Activated T-helper 1 cell treated with Interleukin-2 at 50 U/mL for 16 hours (primary cell): ENCODE data around the gene CCNJL.

Experiments used
- DNase-seq: peaks from one replicate; pipeline ENCODE4 v3.0.0-alpha.2; 2020; ENCODE audit warnings: low read depth

The CCNJL gene

DNA sequence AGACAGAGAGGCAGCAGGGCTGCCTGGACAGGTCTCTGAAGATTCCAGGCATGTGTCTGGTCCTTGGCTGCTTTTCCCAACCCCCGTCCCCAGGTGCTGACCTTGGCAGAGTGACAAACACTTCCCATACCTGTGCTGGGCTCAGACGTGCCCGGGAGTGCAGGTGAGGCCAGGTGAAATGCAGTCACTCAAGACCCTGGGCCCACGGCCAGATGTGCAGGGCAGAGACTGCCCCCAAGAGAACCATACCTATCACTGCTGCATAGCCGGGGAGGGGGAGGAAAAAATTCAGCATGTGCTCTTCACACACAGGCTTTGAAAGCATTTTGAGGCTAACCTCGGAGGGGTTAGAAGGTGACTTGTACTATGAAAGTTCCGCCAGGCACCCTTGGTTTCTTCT, 22.6 kb downstream of the CCNJL start:
- no peak for DNase-seq

GRCh38 chr5:160289356-160289651, 23.1 kb downstream of the CCNJL start:
- no peak for DNase-seq

DNA sequence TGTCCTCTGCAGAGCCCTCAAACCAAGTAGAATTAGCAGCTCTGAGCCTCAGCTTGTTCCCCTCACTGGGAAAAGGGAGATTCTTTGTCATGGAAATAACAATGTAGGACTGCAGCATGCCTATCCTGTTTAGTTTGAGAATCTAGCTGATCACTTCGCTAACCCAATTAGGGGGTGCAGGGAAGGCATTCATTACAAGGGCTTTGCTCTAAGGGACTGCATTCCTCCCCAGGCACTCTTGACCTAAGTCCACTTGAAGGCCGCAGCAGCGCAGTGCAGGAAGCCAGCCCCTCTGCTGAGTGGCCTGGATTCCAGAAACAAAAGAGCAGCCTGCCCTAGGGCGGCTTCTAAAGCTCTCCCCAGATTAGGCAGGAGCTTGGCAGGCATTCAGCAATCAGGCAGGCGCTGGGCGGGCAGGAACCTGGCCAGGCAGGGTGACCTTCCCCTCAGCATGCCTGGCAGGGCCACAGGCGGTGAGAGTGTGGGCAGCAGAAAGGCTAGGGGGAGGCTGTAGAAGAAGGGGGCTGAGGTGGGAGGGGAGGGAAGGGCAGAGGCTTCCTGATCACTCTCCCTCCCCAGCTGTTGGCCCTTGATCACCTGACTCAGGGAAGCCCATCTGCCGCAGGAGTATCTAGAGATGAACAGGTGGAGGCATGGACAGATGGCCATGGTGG, 24.8 kb downstream of the CCNJL start:
- no peak for DNase-seq

GRCh38 chr5:160286947-160287346, 25.4 kb downstream of the CCNJL start:
- DNase-seq: no peak

GRCh38 chr5:160285316-160285715, 27.0 kb downstream of the CCNJL start:
- no peak for DNase-seq

GRCh38 chr5:160284291-160284873, 28.0 kb downstream of the CCNJL start:
- DNase-seq: no peak

DNA sequence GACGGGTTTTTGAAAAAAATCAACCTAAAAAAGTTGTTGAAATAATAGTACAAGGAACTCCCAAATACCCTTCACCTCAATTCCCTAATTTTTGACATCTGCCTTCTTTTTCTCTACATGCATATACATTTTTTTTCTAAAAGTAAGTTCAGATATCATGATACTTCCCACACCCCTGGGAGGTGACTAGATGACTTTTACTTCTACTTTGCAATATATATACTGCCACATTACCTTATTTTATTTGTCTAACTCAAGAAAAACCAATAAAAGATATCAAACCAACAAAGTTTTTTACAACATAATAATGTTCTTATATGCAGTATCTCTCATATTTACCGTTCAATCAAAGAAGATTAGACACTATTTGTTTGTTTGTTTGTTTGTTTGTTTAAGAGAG, 31.1 kb downstream of the CCNJL start:
- DNase-seq: no peak

GRCh38 chr5:160280384-160281095, 31.8 kb downstream of the CCNJL start:
- no peak for DNase-seq

- DNase-seq: no peak
These were observed 34.0 kb downstream of the CCNJL start for GRCh38 chr5:160278343-160278742.

- DNase-seq: no peak
These were observed 37.9 kb downstream of the CCNJL start for GRCh38 chr5:160274483-160274931.

GRCh38 chr5:160272889-160273288, 39.5 kb downstream of the CCNJL start:
- no peak for DNase-seq

DNA sequence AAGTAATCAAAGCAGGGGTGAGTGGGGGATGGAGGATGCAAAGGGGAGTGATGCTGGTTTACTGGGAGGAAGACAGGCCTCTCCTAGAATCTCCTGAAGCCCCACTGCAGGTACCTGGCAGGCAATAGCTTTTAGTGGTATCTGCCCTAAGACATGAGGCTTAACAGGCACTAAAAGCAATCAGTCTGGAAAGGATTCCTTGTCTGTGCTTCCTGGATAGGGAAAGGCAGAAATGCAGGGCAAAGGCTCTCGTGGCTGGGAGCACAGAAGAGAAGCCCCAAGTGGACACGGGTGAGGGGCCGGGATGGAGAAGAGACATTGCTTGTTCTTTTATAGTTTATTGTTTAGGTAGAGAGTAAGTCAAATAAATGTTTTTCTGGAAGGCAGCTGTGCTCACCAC, 40.1 kb downstream of the CCNJL start:
- DNase-seq: no peak

GRCh38 chr5:160271836-160272235, 40.5 kb downstream of the CCNJL start:
- no peak for DNase-seq

- no peak for DNase-seq
These were observed 41.0 kb downstream of the CCNJL start for GRCh38 chr5:160271396-160271795.

DNA sequence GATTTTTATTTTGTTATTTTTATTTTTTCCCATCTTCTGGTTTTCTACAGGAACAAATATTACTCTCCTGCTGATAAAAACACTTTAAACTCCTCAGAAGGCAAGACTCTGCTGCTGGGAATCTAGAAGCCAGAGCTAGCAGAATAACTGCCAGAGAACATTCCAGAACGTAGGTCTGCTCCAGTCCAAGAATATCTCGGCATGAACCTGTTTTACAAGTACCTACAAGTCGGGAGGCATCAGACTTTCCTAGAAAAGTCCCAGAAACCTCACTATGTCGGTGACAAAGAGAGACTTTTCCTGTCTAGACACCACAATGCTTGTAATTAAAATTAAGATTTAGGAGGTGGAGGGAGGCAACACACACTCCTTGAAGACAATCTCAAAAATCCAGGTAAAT, 41.7 kb downstream of the CCNJL start:
- DNase-seq: no peak

GRCh38 chr5:160269017-160269416, 43.3 kb downstream of the CCNJL start:
- DNase-seq: no peak

DNA sequence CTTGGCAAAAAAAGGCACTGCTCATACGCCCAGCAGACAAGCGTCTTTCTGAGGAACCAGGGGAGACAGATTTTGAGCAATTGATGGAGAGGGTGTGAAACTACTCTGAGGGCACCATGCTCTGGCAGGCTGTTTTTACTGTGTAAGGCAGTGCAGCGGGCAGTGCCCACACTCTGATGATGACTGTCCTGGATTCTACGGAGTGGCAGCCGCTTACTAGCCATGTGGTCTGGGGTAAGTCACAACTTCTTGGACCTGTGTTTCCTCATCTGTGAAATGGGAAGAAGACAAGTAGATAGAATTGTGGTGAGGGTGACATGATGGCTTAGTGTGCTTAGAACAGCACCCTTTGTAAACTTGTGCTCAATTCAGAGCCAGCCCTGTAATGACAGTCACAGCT, 44.2 kb downstream of the CCNJL start:
- no peak for DNase-seq

GRCh38 chr5:160266752-160267345, 45.5 kb downstream of the CCNJL start:
- no peak for DNase-seq

- DNase-seq: no peak
These were observed 46.3 kb downstream of the CCNJL start for GRCh38 chr5:160266044-160266443.

GRCh38 chr5:160263326-160263855, 49.0 kb downstream of the CCNJL start:
- no peak for DNase-seq

GRCh38 chr5:160262151-160263074, 50.0 kb downstream of the CCNJL start:
- no peak for DNase-seq
